Hair follicle dermal papilla cell (primary cell): Measurements from ENCODE around the gene IRX3. TPM values are rescaled to one million over a fixed set of nuclear protein-coding genes. Genes with fewer than 3 reads are reported as not detected.

Source experiments
- total RNA-seq: library from RNA; depleted of rRNA; stranded (reverse); fragments of >200 nt; gene quantifications from 2 replicates; pipeline ENCODE4 v1.2.3, GENCODE V29; 2012

Gene IRX3
- 7.0 and 8.9 TPM in 2 replicates for total RNA-seq

GRCh38 chr16:54286366-54287130 is at the start of gene IRX3:
IRX3 (minus strand) TSS chr16:54286787; CDS start chr16:54286050, 737 bp downstream.

